CD14-positive monocyte (primary cell): ENCODE results near the gene DYDC2. TPM values are rescaled to one million over a fixed set of nuclear protein-coding genes. Genes with fewer than 3 reads are reported as not detected.

Experiments
- DNase-seq, 3 donors: peaks; one replicate each; pipeline ENCODE4 v3.0.0-alpha.2; 2011 to 2022
- H2AFZ ChIP-seq: 2 replicates; pipeline ENCODE4 v1.6.0; 2012; ENCODE audit warnings: mild to moderate bottlenecking, low read depth, low read length, inconsistent platforms; ENCODE audit not compliant: insufficient read depth, poor library complexity, severe bottlenecking
- H3K27ac ChIP-seq, 2 donors: 1 replicate in 1 of 2; 2 replicates in 1 of 2; pipeline ENCODE4 v1.5.1; 2012 to 2013; ENCODE audit warnings: low read length in 2 of 2, control low read depth in 1 of 2, inconsistent platforms in 1 of 2, low read depth in 1 of 2, mild to moderate bottlenecking in 1 of 2
- H3K27me3 ChIP-seq, 2 donors: one replicate each; pipeline versions ENCODE4 v1.6.0 to v1.6.1; 2011 to 2013; ENCODE audit warnings: low read length in 2 of 2; ENCODE audit not compliant: control insufficient read depth in 2 of 2, insufficient read depth in 2 of 2
- H3K36me3 ChIP-seq, 2 donors: replicated peaks in 1 of 2; 1 replicate in 1 of 2; 2 replicates in 1 of 2; pipeline versions ENCODE4 v1.5.1 to v1.6.1; 2012 to 2013; ENCODE audit warnings: low read length in 2 of 2, control low read depth in 1 of 2, inconsistent platforms in 1 of 2, mild to moderate bottlenecking in 1 of 2; ENCODE audit not compliant: insufficient read depth in 2 of 2, control insufficient read depth in 1 of 2
- H3K4me1 ChIP-seq, 2 donors: 1 replicate in 1 of 2; 2 replicates in 1 of 2; pipeline versions ENCODE4 v1.5.1 to v1.6.1; 2012 to 2013; ENCODE audit warnings: low read length in 2 of 2, control low read depth in 1 of 2, inconsistent platforms in 1 of 2, mild to moderate bottlenecking in 1 of 2, moderate library complexity in 1 of 2; ENCODE audit not compliant: insufficient read depth in 2 of 2, control insufficient read depth in 1 of 2
- H3K4me2 ChIP-seq: replicated peaks from 2 replicates; pipeline ENCODE3; 2012; ENCODE audit warnings: low read length, moderate library complexity, mild to moderate bottlenecking; ENCODE audit not compliant: poor library complexity, severe bottlenecking; ENCODE audit errors: extremely low read depth
- H3K4me3 ChIP-seq, 3 experiments: fragments of 200-600 bp in 1 of 3; sonication (generic) in 1 of 3; replicated peaks in 1 of 3; 1 replicate in 2 of 3; 2 replicates in 1 of 3; pipeline ENCODE4 v1.5.1; 2011 to 2013; ENCODE audit warnings: low read length in 3 of 3, mild to moderate bottlenecking in 3 of 3, control low read depth in 2 of 3, low read depth in 2 of 3, inconsistent platforms in 1 of 3, moderate library complexity in 1 of 3
- H3K79me2 ChIP-seq: 2 replicates; pipeline ENCODE4 v1.6.0; 2012; ENCODE audit warnings: mild to moderate bottlenecking, control low read depth, inconsistent platforms, low read length, moderate library complexity; ENCODE audit not compliant: insufficient read depth
- H3K9ac ChIP-seq: 2 replicates; pipeline ENCODE4 v1.6.0; 2017; ENCODE audit warnings: low read length, mild to moderate bottlenecking; ENCODE audit not compliant: insufficient read depth, poor library complexity, severe bottlenecking
- H3K9me3 ChIP-seq, 2 donors: replicated peaks in 1 of 2; 1 replicate in 1 of 2; 2 replicates in 1 of 2; pipeline versions ENCODE4 v1.5.1 to v1.6.1; 2012 to 2013; ENCODE audit warnings: low read length in 2 of 2, control low read depth in 1 of 2; ENCODE audit not compliant: control insufficient read depth in 1 of 2, insufficient read depth in 1 of 2
- H4K20me1 ChIP-seq: 2 replicates; pipeline ENCODE4 v1.6.0; 2012; ENCODE audit warnings: mild to moderate bottlenecking, low read length, control low read depth, moderate library complexity; ENCODE audit not compliant: insufficient read depth
- H3K27ac Mint-ChIP-seq, 7 donors: one replicate each; pipeline ENCODE4 v1.8.0; 2020; ENCODE audit warnings: mild to moderate bottlenecking in 7 of 7, mixed read lengths in 7 of 7, moderate library complexity in 6 of 7, inconsistent platforms in 2 of 7
- H3K27me3 Mint-ChIP-seq, 3 donors: one replicate each; pipeline ENCODE4 v1.8.0; 2021 to 2022; ENCODE audit warnings: low read depth in 3 of 3, mild to moderate bottlenecking in 3 of 3, mixed read lengths in 3 of 3, moderate library complexity in 3 of 3, inconsistent platforms in 1 of 3
- H3K36me3 Mint-ChIP-seq, 2 donors: one replicate each; pipeline ENCODE4 v1.8.0; 2020; ENCODE audit warnings: mixed read lengths in 2 of 2, inconsistent platforms in 1 of 2, mild to moderate bottlenecking in 1 of 2
- H3K4me1 Mint-ChIP-seq: one replicate; pipeline ENCODE4 v1.8.0; 2020; ENCODE audit warnings: mild to moderate bottlenecking, mixed read lengths
- H3K4me3 Mint-ChIP-seq, 2 donors: one replicate each; pipeline ENCODE4 v1.8.0; 2020; ENCODE audit warnings: mild to moderate bottlenecking in 2 of 2, mixed read lengths in 2 of 2, moderate library complexity in 1 of 2
- H3K9me3 Mint-ChIP-seq, 7 donors: one replicate each; pipeline ENCODE4 v1.8.0; 2020 to 2022; ENCODE audit warnings: mixed read lengths in 7 of 7, mild to moderate bottlenecking in 6 of 7, moderate library complexity in 6 of 7, inconsistent platforms in 2 of 7
- WGBS: methylation state at CpG from one replicate; pipeline ENCODE4 v1.1.5; 2013; ENCODE audit warnings: missing lambda C conversion rate; ENCODE audit not compliant: insufficient coverage; 5-methylcytosine and 5-hydroxymethylcytosine counted together
- intact Hi-C, 2 donors: fragments of 100-400 bp; cut with micrococcal nuclease; formaldehyde crosslinking; loops; one replicate each; pipeline versions ENCODE4 v1.15.0 to v1.15.1; 2023
- polyA plus RNA-seq, 3 donors: library from polyadenylated mRNA; depleted of rRNA in 1 of 3; unstranded in 2 of 3; stranded (reverse) in 1 of 3; fragments of 300-500 nt in 2 of 3; fragments of >200 nt in 1 of 3; fragmentation: Illumina TruSeq in 2 of 3; gene quantifications; 1 replicate in 2 of 3; 2 replicates in 1 of 3; pipeline ENCODE4 v1.2.3, GENCODE V29; 2012 to 2021
- TF ChIP-seq, protein P1 (sequence below): fragments of 200-600 bp; IDR thresholded peaks from one replicate; pipeline ENCODE4 v1.8.0; 2022; ENCODE audit warnings: antibody characterized with exemption, mild to moderate bottlenecking

The DYDC2 gene
- polyA plus RNA-seq, 3 donors, result not detected

DNA sequence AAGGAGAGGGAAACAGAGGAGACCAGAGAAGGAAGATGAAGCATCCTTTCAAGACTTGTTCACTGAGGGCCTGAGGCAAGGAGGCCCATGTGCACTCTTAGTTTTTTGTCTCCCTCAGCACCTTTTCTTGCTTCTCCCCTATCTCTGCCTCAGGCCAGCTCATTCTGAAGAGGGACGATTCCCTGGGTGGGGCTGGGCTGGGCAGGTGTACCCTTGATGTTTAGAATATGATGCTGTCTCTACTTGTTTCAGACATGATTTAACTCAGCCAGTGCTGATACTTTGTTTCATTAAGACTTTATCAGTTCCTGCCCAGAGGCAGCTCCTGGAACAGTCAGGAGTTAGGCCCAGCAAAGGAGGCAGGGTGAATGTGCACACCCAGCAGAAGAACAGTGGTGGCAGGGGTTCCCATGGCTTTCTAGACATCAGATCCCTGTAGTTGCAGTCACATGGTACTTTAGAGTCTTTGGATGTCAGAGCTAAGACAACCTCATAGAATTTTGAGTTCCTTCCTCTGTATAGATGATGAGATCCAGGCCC, 55.2 kb downstream of the DYDC2 start:
- TF ChIP-seq, protein P1, sequence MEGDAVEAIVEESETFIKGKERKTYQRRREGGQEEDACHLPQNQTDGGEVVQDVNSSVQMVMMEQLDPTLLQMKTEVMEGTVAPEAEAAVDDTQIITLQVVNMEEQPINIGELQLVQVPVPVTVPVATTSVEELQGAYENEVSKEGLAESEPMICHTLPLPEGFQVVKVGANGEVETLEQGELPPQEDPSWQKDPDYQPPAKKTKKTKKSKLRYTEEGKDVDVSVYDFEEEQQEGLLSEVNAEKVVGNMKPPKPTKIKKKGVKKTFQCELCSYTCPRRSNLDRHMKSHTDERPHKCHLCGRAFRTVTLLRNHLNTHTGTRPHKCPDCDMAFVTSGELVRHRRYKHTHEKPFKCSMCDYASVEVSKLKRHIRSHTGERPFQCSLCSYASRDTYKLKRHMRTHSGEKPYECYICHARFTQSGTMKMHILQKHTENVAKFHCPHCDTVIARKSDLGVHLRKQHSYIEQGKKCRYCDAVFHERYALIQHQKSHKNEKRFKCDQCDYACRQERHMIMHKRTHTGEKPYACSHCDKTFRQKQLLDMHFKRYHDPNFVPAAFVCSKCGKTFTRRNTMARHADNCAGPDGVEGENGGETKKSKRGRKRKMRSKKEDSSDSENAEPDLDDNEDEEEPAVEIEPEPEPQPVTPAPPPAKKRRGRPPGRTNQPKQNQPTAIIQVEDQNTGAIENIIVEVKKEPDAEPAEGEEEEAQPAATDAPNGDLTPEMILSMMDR, result no peak
- Histone ChIP-seq H4K20me1 (no peaks in the 10 kb centered on the region), H3K4me2 (no peak overlapping the region), H3K36me3 (no peaks in the 10 kb centered on the region), H3K79me2 (no peaks in the 10 kb centered on the region), H3K9me3 (no peaks in the 10 kb centered on the region), H3K27me3 (peaks cover 0 to 27% of the 10 kb centered on the region in 2 donors), H3K4me3 (no peak overlapping the region), H3K9ac (no peak overlapping the region), H2AFZ (no peak overlapping the region), H3K4me1 (peaks cover 20 to 32% of the 10 kb centered on the region in 2 donors), H3K27ac (no peak overlapping the region)
- WGBS, result no CpG with 5 or more reads among the region's 1 CpG
- DNase-seq, result no peak
- intact Hi-C loops, result no loop called here
- peaks cover 30% of the 10 kb centered on the region for H3K4me1 Mint-ChIP-seq
- H3K9me3 Mint-ChIP-seq, result peaks cover 0 to 2% (median 0%) of the 10 kb centered on the region in 7 donors
- H3K4me3 Mint-ChIP-seq, result no peak overlapping the region
- peaks cover 29 to 37% (median 32%) of the 10 kb centered on the region in 3 donors for H3K27me3 Mint-ChIP-seq
- H3K27ac Mint-ChIP-seq, result no peak overlapping the region
- H3K36me3 Mint-ChIP-seq, result peaks cover 0 to 10% of the 10 kb centered on the region in 2 donors

DNA sequence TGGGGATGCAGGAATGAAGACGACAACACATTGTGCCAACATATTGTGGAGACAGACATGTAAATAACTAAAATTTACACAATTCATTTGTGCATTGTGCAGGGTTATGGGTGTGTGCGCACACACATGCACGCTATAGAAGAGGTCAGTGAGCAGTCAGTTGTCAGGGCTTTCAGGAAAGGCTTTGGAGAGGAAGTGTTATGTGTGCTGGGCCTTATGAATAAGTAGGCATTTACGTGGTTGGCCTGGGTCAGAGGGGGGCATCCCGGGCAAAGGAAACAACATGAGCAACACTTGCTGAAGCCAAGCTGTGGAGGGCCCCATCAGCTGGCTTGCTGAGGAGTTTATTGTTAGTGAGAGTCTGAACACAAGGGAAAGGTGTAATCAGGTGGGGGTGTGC, 55.9 kb downstream of the DYDC2 start:
- peaks cover 0 to 2% (median 0%) of the 10 kb centered on the region in 7 donors for H3K9me3 Mint-ChIP-seq
- H3K36me3 ChIP-seq, result no peaks in the 10 kb centered on the region
- peaks cover 19 to 31% of the 10 kb centered on the region in 2 donors for H3K4me1 ChIP-seq
- H3K36me3 Mint-ChIP-seq, result peaks cover 0 to 10% of the 10 kb centered on the region in 2 donors
- TF ChIP-seq, protein P1, result no peak
- no peak overlapping the region for H3K4me3 Mint-ChIP-seq
- no peak overlapping the region for H3K4me3 ChIP-seq
- 41% methylated on average over 2 of the region's 5 CpGs for WGBS
- peaks cover 0 to 23% of the 10 kb centered on the region in 2 donors for H3K27me3 ChIP-seq
- peaks cover 29% of the 10 kb centered on the region for H3K4me1 Mint-ChIP-seq
- no peak overlapping the region for H2AFZ ChIP-seq
- no peak overlapping the region for H3K4me2 ChIP-seq
- H3K79me2 ChIP-seq, result no peaks in the 10 kb centered on the region
- H3K27me3 Mint-ChIP-seq, result peaks cover 21 to 31% (median 25%) of the 10 kb centered on the region in 3 donors
- H3K9me3 ChIP-seq, result no peaks in the 10 kb centered on the region
- H3K27ac Mint-ChIP-seq, result no peak overlapping the region
- H3K27ac ChIP-seq, result no peak overlapping the region
- H4K20me1 ChIP-seq, result no peaks in the 10 kb centered on the region
- intact Hi-C loops, result no loop called here
- DNase-seq, result no peak
- H3K9ac ChIP-seq, result no peak overlapping the region
